OCI-LY3 (cell line): ENCODE data around the gene KRTAP4-8.
"Not testable (repeated sequence)": the region's sequence is repeated elsewhere in the genome, so short reads cannot be mapped to it uniquely, and the experiment has no call there.

Experiments
- H2AFZ ChIP-seq: fragments of 200-600, 300-600 bp; shearing (Covaris generic); 2 replicates; pipeline ENCODE4 v1.6.0; 2014; ENCODE audit warnings: antibody characterized with exemption, low read depth, low read length
- H3K27ac ChIP-seq: fragments of 200-600, 300-600 bp; sonication (generic); 2 replicates; pipeline ENCODE4 v1.5.1; 2014; ENCODE audit warnings: mild to moderate bottlenecking, low read length, moderate library complexity, mixed read lengths
- H3K27me3 ChIP-seq: fragments of 200-600, 300-600 bp; sonication (generic); 2 replicates; pipeline ENCODE4 v1.6.1; 2014; ENCODE audit warnings: low read depth, low read length, mixed read lengths
- H3K36me3 ChIP-seq: fragments of 200-600, 300-600 bp; sonication (generic); replicated peaks from 2 replicates; pipeline ENCODE3; 2014; ENCODE audit warnings: low read depth, low read length, mixed read lengths
- H3K4me1 ChIP-seq: fragments of 300-600, 200-600 bp; sonication (generic); 2 replicates; pipeline ENCODE4 v1.6.1; 2014; ENCODE audit warnings: low read length, mixed read lengths
- H3K4me2 ChIP-seq: fragments of 200-600, 300-600 bp; sonication (generic); 2 replicates; pipeline ENCODE4 v1.6.1; 2014; ENCODE audit warnings: low read length, mixed read lengths
- H3K4me3 ChIP-seq: fragments of 300-600, 200-600 bp; sonication (generic); 2 replicates; pipeline ENCODE4 v1.5.1; 2014; ENCODE audit warnings: antibody characterized with exemption, mild to moderate bottlenecking, low read length, moderate library complexity
- H3K79me2 ChIP-seq: fragments of 300-600, 200-600 bp; shearing (Covaris generic); 2 replicates; pipeline ENCODE4 v1.6.1; 2014; ENCODE audit warnings: mild to moderate bottlenecking, low read length, mixed read lengths
- H3K9ac ChIP-seq: fragments of 300-600, 200-600 bp; shearing (Covaris generic); 2 replicates; pipeline ENCODE4 v1.6.0; 2014; ENCODE audit warnings: mild to moderate bottlenecking, low read length, moderate library complexity
- H3K9me3 ChIP-seq: fragments of 200-600, 300-600 bp; shearing (Covaris generic); 2 replicates; pipeline ENCODE4 v1.6.1; 2014; ENCODE audit warnings: low read length, mixed read lengths; ENCODE audit not compliant: insufficient read depth
- H4K20me1 ChIP-seq: fragments of 200-600, 300-600 bp; sonication (generic); 2 replicates; pipeline ENCODE4 v1.6.1; 2016; ENCODE audit warnings: low read length, mixed read lengths; ENCODE audit not compliant: insufficient read depth
- EZH2phosphoT487 ChIP-seq: fragments of 200-600 bp; shearing (Covaris generic); IDR thresholded peaks from 2 replicates; pipeline ENCODE4 v1.6.1; 2018; ENCODE audit warnings: antibody characterized with exemption, mixed run types, low read depth
- TF ChIP-seq, protein P1 (sequence below): fragments of 200-600, 300-600 bp; sonication (generic); IDR thresholded peaks from 2 replicates; pipeline ENCODE4 v1.5.1; 2014; ENCODE audit warnings: antibody characterized with exemption, low read length, low read depth

KRTAP4-8 gene

DNA sequence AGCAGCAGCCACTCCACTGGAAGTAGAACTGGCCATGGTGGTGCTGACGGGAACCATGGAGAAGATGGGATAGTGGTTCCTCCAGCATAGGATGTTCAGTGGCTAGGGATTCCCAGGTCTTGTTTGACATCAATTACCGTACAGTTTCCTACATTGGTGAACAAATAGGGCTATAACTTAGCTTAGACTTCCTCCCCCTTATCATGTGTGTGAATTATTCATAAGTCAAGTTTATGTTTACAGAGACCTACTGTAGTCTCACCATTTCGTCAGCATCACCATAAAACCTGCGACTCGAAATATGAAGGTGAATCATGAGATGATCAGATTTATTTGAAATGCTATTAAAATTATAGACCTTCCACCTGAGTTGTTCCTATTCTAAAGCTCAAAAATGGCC lies 39.2 kb downstream of the KRTAP4-8 start:
- no peaks in the 10 kb centered on the region for H3K4me1 ChIP-seq
- no peaks in the 10 kb centered on the region for H4K20me1 ChIP-seq
- no peak overlapping the region for H3K4me3 ChIP-seq
- H3K4me2 ChIP-seq: no peak overlapping the region
- peaks cover 23% of the 10 kb centered on the region for H3K27me3 ChIP-seq
- H2AFZ ChIP-seq: no peak overlapping the region
- H3K36me3 ChIP-seq: no peaks in the 10 kb centered on the region
- no peaks in the 10 kb centered on the region for H3K9me3 ChIP-seq
- no peak overlapping the region for H3K27ac ChIP-seq
- TF ChIP-seq, protein P1, sequence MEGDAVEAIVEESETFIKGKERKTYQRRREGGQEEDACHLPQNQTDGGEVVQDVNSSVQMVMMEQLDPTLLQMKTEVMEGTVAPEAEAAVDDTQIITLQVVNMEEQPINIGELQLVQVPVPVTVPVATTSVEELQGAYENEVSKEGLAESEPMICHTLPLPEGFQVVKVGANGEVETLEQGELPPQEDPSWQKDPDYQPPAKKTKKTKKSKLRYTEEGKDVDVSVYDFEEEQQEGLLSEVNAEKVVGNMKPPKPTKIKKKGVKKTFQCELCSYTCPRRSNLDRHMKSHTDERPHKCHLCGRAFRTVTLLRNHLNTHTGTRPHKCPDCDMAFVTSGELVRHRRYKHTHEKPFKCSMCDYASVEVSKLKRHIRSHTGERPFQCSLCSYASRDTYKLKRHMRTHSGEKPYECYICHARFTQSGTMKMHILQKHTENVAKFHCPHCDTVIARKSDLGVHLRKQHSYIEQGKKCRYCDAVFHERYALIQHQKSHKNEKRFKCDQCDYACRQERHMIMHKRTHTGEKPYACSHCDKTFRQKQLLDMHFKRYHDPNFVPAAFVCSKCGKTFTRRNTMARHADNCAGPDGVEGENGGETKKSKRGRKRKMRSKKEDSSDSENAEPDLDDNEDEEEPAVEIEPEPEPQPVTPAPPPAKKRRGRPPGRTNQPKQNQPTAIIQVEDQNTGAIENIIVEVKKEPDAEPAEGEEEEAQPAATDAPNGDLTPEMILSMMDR: no peak
- TF ChIP-seq EZH2phosphoT487: no peak
- no peaks in the 10 kb centered on the region for H3K79me2 ChIP-seq
- H3K9ac ChIP-seq: no peak overlapping the region

DNA sequence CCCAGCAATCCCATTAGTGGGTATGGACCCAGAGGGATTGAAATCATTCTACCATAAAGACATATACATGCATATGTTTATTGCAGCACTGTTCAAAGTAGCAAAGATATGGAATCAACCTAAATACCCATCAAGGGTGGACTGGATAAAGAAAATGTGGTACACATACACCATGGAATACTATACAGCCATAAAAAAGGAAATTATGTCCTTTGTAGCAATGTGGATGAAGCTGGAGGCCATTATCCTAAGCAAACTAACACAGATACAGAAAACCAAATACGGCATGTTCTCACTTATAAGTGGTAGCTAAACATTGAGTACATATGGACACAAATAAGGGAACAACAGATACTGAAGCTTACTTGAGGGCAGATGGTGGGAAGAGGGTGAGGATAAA lies 40.4 kb downstream of the KRTAP4-8 start:
- Histone ChIP-seq H2AFZ (no peak overlapping the region), H3K9me3 (no peaks in the 10 kb centered on the region), H3K4me1 (no peaks in the 10 kb centered on the region), H3K27ac (no peak overlapping the region), H3K9ac (no peak overlapping the region), H3K4me2 (no peak overlapping the region), H4K20me1 (no peaks in the 10 kb centered on the region), H3K27me3 (peaks cover 29% of the 10 kb centered on the region), H3K4me3 (no peak overlapping the region), H3K36me3 (no peaks in the 10 kb centered on the region), H3K79me2 (no peaks in the 10 kb centered on the region)
- no peak for TF ChIP-seq EZH2phosphoT487
- TF ChIP-seq, protein P1: no peak

DNA sequence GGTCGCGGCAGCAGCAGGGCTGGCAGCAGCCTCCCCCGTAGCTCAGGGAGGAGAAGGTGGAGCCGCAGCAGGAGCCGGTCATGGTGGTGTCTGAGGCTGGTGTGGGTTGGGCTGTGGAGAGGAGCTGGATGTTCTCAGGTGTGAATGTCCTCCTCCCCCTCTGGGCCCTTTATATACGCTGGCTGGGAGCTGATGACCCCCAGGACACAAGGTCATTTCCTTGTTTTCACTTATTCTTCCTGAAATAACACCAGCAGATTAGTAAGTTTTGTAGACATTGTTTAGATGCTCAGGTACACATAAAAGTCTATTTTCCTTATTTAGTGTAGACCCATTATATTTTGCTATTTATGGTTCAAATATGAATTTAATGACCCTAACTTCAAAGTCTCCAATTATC lies 42.8 kb downstream of the KRTAP4-8 start, which contains the start of gene KRTAP2-2:
TSS of gene KRTAP2-2 (minus strand) at position 101 of the 400 bp plus-strand sequence. CDS start at position 82, 19 bp downstream.
- H4K20me1 ChIP-seq, H3K4me1 ChIP-seq, H3K4me2 ChIP-seq, H2AFZ ChIP-seq, H3K36me3 ChIP-seq, H3K9me3 ChIP-seq, H3K27ac ChIP-seq, H3K79me2 ChIP-seq, H3K4me3 ChIP-seq, H3K27me3 ChIP-seq, H3K9ac ChIP-seq: not testable (repeated sequence)

DNA sequence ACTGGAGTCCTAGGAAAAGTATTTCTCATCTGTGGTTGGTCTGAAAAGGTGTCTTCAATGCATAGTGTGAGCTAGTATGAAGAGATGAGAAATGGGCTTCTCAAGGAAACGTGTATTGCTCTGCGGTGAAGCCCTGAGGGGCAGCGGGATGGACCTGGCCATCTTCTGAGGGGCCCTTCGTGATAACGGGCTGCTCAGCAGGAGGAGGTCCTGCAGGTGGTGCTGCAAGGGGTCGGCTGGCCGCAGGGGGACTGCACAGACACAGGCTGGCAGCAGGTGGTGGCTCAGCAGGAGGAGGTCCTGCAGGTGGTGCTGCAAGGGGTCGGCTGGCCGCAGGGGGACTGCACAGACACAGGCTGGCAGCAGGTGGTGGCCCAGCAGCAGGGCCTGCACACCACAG lies 43.4 kb downstream of the KRTAP4-8 start:
- H3K4me2 ChIP-seq, H3K9ac ChIP-seq, H3K27ac ChIP-seq, H2AFZ ChIP-seq, H3K79me2 ChIP-seq, H3K4me1 ChIP-seq, H3K4me3 ChIP-seq, H3K27me3 ChIP-seq, H3K36me3 ChIP-seq, H3K9me3 ChIP-seq, H4K20me1 ChIP-seq: not testable (repeated sequence)

DNA sequence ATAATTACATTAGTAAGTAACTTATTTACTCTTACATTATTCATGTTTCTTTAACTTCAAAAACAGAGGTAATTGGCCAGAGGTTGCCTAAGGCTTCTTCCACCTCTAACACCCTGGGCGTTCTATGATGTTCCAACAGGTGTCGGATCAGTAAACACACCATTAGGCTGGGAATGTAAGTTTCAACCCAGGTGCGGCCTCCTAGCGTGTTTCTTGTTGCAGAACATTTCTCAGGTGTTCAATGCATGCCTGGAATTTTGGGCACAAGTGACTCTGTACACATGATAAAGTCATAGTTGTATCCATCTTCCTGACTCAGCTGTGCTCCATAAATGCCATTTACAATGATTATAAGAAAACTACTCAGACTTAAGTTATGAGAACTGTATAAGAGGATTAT lies 43.9 kb downstream of the KRTAP4-8 start:
- Histone ChIP-seq H4K20me1 (no peaks in the 10 kb centered on the region), H3K9me3 (no peaks in the 10 kb centered on the region), H3K4me2 (no peak overlapping the region), H3K4me3 (no peak overlapping the region), H3K9ac (no peak overlapping the region), H3K79me2 (no peaks in the 10 kb centered on the region), H2AFZ (no peak overlapping the region), H3K27me3 (peaks cover 6% of the 10 kb centered on the region; the same call in 1 of the 2 replicates), H3K27ac (no peak overlapping the region), H3K4me1 (no peaks in the 10 kb centered on the region), H3K36me3 (no peaks in the 10 kb centered on the region)
- TF ChIP-seq, protein P1: no peak
- TF ChIP-seq EZH2phosphoT487: no peak
